Adipocyte (in vitro differentiated cells): ENCODE results near the gene ABHD12B.

Experiments used
- DNase-seq: peaks from one replicate; pipeline ENCODE4 v3.0.0-alpha.2; 2015; ENCODE audit warnings: low read depth
- H3K27me3 ChIP-seq: replicated peaks from 2 replicates; pipeline ENCODE4 v1.7.0; 2013; ENCODE audit warnings: mild to moderate bottlenecking, low read length, moderate library complexity; ENCODE audit not compliant: control insufficient read depth, insufficient read depth
- H3K36me3 ChIP-seq: 2 replicates; pipeline ENCODE4 v1.7.0; 2013; ENCODE audit warnings: low read length, mild to moderate bottlenecking, moderate library complexity; ENCODE audit not compliant: control insufficient read depth, insufficient read depth, severe bottlenecking
- H3K4me1 ChIP-seq: 2 replicates; pipeline ENCODE4 v1.7.0; 2013; ENCODE audit warnings: mild to moderate bottlenecking, low read length, moderate library complexity; ENCODE audit not compliant: control insufficient read depth, insufficient read depth
- H3K4me3 ChIP-seq: 2 replicates; pipeline ENCODE4 v1.7.0; 2013; ENCODE audit warnings: mild to moderate bottlenecking, low read length, moderate library complexity
- H3K9ac ChIP-seq: 2 replicates; pipeline ENCODE4 v1.7.0; 2013; ENCODE audit warnings: mild to moderate bottlenecking, low read length, moderate library complexity
- H3K9me3 ChIP-seq: 2 replicates; pipeline ENCODE4 v1.7.0; 2013; ENCODE audit warnings: mild to moderate bottlenecking, low read length, moderate library complexity; ENCODE audit not compliant: control insufficient read depth

ABHD12B gene

DNA sequence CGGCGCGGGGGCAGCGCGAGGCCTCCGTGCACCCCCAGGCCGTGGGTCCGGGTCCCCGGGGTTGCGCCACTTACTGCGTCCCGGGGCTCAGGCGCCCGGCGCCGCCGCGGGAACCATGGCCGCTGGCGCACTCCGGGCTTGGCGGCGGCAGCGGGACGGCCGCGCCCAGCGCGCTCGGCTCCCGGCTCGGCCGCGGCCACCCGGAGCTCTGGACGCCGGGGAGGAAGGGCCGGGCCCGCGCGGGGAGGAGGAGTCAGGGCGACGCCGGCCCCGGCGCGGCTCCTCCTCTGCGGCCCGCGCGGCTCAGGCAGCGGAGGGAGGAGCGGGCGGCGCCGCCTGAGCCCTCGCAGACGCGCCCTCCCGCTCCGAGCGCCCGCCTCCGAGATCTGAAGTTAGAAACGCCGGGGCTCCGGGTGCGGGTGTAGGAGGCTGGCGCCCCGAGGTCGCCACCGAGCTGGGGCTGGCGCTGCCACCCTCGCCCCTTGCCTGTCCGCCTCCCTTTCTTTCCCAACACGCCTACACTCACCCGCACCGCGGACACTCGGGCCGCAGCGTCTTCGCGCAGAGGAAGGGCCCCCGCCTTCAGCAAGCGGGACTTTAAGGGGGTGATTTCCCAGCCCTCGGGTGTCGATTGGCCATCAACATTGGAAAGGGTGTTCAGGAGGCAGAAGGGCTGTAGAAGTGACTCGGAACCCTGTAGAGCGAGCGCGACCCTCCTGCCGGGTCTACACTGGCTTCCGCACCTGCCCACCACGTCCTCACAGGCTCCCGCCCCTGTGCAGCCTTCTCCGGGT is 40.7 kb upstream of the ABHD12B start, which contains the start of gene NIN:
TSS of gene NIN (minus strand) at position 231 of the 794 bp plus-strand sequence. CDS start 9,106 bp downstream, outside the sequence.
- peak; percentile 94 for DNase-seq
- Histone ChIP-seq H3K4me3 (peak within 1 kb of the TSS; percentile 93), H3K4me1 (peaks cover 24% of the 10 kb centered on the region), H3K9ac (peak within 1 kb of the TSS; percentile 89), H3K27me3 (no peaks in the 10 kb centered on the region), H3K9me3 (no peaks in the 10 kb centered on the region), H3K36me3 (no peaks in the 10 kb centered on the region)

DNA sequence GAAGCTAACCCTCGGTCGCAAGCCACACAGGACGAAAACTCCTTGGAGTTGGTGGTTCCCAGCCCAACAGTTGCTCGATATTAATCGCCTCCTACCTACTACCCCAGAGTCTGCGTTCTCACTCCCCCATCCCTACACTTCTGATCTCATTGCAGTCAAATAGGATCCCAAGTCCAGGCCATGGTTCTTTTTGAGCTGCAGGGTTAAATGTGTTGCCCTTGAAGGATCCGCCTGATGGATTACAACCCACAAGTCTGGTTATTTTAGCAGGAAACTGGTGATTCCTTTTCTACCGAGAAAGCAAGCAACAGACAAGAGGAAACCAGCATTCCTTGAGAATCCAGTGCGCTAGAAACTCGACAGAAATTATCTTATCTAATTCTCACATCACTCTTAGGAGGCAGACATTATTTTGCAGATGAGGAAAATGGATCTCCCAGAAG is 40.1 kb upstream of the ABHD12B start:
- Histone ChIP-seq H3K36me3 (no peaks in the 10 kb centered on the region), H3K9me3 (no peaks in the 10 kb centered on the region), H3K4me1 (peaks cover 24% of the 10 kb centered on the region), H3K27me3 (no peaks in the 10 kb centered on the region), H3K4me3 (peak overlapping the region; percentile 93), H3K9ac (peak overlapping the region; percentile 89)
- no peak for DNase-seq

DNA sequence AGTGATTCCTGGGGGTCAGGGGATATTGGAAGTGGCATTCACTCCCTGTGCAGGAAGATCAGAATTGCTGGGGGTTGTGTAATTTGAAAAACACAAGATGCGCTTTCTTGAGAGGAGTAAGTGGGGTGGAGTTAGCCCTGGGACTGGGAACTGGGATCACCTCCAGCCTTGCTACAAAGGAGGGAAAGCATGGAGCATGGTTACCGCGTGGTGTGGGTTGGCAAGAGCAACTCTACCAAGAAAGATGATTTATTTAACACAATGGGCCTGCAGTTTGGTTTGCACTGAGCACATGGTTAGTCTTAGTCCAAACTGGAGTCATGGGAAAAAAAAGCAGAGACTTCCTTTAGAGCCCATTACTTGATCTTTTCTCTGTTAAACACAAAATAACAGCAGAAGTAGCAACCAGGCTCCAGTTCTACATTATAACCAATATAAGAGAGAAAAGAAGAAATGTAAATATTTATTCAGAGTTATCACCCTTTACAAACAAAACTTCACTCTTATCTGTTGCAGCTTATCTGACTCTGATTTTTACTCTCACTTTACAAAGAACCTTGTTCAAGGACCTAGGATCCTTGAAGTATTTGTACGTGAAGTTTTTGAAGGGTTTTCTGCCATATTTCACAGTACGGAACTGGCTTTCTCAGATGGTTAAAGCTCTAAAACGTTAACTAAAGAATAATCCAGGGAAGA is 38.8 kb upstream of the ABHD12B start:
- Histone ChIP-seq H3K4me3 (no peak overlapping the region), H3K4me1 (peaks cover 24% of the 10 kb centered on the region), H3K9me3 (no peaks in the 10 kb centered on the region), H3K27me3 (no peaks in the 10 kb centered on the region), H3K36me3 (no peaks in the 10 kb centered on the region), H3K9ac (no peak overlapping the region)
- no peak for DNase-seq

GRCh38 chr14:50834802-50835276 is 37.0 kb upstream of the ABHD12B start:
- H3K9me3 ChIP-seq = no peaks in the 10 kb centered on the region
- no peaks in the 10 kb centered on the region for H3K36me3 ChIP-seq
- peaks cover 9% of the 10 kb centered on the region for H3K4me1 ChIP-seq
- no peak overlapping the region for H3K9ac ChIP-seq
- no peaks in the 10 kb centered on the region for H3K27me3 ChIP-seq
- DNase-seq = no peak
- no peak overlapping the region for H3K4me3 ChIP-seq

- Histone ChIP-seq H3K27me3 (no peaks in the 10 kb centered on the region), H3K4me1 (peaks cover 8% of the 10 kb centered on the region), H3K36me3 (no peaks in the 10 kb centered on the region)
Measured at GRCh38 chr14:50835280-50835679, 36.6 kb upstream of the ABHD12B start.

DNA sequence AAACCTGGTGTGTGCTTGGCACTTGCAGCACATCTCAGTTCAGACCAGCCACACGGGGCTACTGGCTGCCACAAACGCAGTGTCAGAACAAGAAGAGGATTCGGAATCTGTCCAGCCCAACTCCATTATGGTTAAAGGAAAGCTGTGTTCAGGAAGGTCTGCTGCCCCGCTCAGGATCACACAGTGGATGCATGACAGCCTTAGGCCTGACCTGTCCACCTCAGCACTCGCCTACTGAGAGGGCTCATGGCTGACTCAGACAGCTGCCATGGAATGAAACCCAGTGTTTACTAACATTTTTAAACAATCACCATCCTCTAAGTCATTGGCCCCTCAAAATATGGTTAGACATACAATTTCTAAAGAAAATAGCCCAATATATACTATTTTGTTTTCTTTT is 35.3 kb upstream of the ABHD12B start:
- Histone ChIP-seq H3K9me3 (no peaks in the 10 kb centered on the region), H3K27me3 (no peaks in the 10 kb centered on the region), H3K9ac (no peak overlapping the region), H3K4me1 (peaks cover 7% of the 10 kb centered on the region), H3K36me3 (no peaks in the 10 kb centered on the region), H3K4me3 (no peak overlapping the region)
- no peak for DNase-seq

More at GRCh38 chr14:50835280-50835679, 36.6 kb upstream of the ABHD12B start:
- H3K9ac ChIP-seq = no peak overlapping the region
- DNase-seq = no peak
- H3K4me3 ChIP-seq = no peak overlapping the region
- no peaks in the 10 kb centered on the region for H3K9me3 ChIP-seq

GRCh38 chr14:50837271-50837670 is 34.6 kb upstream of the ABHD12B start:
- Histone ChIP-seq H3K36me3 (no peaks in the 10 kb centered on the region), H3K4me3 (no peak overlapping the region), H3K9me3 (no peaks in the 10 kb centered on the region), H3K27me3 (no peaks in the 10 kb centered on the region), H3K4me1 (no peaks in the 10 kb centered on the region), H3K9ac (no peak overlapping the region)
- DNase-seq = no peak

- no peaks in the 10 kb centered on the region for H3K4me1 ChIP-seq
- no peaks in the 10 kb centered on the region for H3K36me3 ChIP-seq
- no peak overlapping the region for H3K4me3 ChIP-seq
- H3K9me3 ChIP-seq = no peaks in the 10 kb centered on the region
- H3K9ac ChIP-seq = no peak overlapping the region
- DNase-seq = no peak
- H3K27me3 ChIP-seq = no peaks in the 10 kb centered on the region
Measured at GRCh38 chr14:50837850-50838470, 33.9 kb upstream of the ABHD12B start.

DNA sequence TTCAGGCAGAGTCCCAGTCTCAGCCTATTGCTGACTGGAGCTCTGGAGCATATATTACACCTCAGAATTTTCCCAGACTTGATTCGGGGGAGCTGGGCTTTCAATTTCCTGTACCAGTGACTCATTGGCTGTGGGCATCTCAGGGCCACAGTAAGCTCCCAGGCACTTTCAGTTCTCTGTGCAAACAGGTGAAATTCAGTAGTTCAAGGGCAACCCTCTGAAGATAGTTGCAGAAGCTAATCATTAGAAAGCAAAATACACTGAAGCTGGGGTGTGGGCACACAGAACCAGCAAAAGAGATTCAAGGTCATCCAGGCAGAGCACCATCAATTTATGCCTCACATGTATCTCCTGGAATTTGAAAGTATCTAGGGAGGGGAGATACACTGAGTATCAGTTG is 32.8 kb upstream of the ABHD12B start:
- no peak overlapping the region for H3K4me3 ChIP-seq
- DNase-seq = no peak
- no peaks in the 10 kb centered on the region for H3K27me3 ChIP-seq
- H3K36me3 ChIP-seq = no peaks in the 10 kb centered on the region
- no peaks in the 10 kb centered on the region for H3K9me3 ChIP-seq
- no peak overlapping the region for H3K9ac ChIP-seq
- no peaks in the 10 kb centered on the region for H3K4me1 ChIP-seq

GRCh38 chr14:50839691-50840090 is 32.2 kb upstream of the ABHD12B start:
- no peak overlapping the region for H3K9ac ChIP-seq

DNA sequence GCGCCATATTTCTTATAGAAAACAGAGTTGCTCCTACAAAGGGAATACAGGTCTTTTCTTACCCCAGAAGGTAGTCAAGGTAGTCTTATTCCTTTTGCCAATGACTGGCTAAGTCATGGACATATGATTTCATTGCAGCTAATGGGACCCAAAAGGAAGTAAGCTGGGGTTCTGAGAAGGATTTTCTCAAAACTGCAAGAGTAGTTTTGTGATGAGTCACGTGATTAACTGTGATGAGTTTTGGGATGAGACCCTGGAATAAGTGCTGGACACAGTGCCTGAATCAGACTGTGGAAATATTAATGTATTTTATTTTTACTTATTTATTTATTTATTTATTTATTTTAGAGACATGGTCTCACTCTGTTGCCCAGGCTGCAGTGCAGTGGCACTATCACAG is 27.5 kb upstream of the ABHD12B start:
- no peak for DNase-seq
- Histone ChIP-seq H3K9me3 (no peaks in the 10 kb centered on the region), H3K4me1 (peaks cover 11% of the 10 kb centered on the region), H3K36me3 (no peaks in the 10 kb centered on the region), H3K27me3 (no peaks in the 10 kb centered on the region), H3K9ac (no peak overlapping the region), H3K4me3 (no peak overlapping the region)

More at GRCh38 chr14:50839691-50840090, 32.2 kb upstream of the ABHD12B start:
- no peaks in the 10 kb centered on the region for H3K9me3 ChIP-seq
- DNase-seq = no peak
- no peaks in the 10 kb centered on the region for H3K27me3 ChIP-seq
- H3K4me1 ChIP-seq = no peaks in the 10 kb centered on the region
- H3K36me3 ChIP-seq = no peaks in the 10 kb centered on the region
- no peak overlapping the region for H3K4me3 ChIP-seq
